HL-60/S4 treated with retinoic acid at 250 ng/mL for 4 days and 3 days (cell line): Measurements from ENCODE around the gene CHPT1.
"Not testable (repeated sequence)": the region's sequence is repeated elsewhere in the genome, so short reads cannot be mapped to it uniquely, and the experiment has no call there.

Source experiments
- in situ Hi-C: fragments of 300-500 bp; cut with MboI; formaldehyde crosslinking; loops from 2 replicates; pipeline ENCODE4 v1.7.0; 2022; ENCODE audit warnings: low sequenced_read_pairs

The CHPT1 gene

DNA sequence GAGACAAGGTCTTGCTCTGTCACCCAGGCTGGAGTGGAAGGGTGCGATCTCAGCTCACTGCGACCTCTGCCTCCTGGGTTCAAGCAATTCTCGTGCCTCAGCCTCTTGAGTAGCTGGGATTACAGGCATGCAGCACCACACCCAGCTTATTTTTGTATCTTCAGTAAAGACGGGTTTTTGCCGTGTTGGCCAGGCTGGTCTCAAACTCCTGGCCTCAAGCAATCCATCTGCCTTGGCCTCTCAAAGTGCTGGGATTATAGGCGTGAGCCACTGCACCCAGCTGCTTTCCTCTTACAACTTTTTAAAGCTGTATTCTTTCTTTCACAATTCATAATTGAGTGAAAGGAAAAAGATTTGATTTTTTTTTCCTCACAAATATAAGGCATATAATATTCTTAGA, 15.8 kb upstream of the CHPT1 start:
- in situ Hi-C loops: not testable (repeated sequence)

DNA sequence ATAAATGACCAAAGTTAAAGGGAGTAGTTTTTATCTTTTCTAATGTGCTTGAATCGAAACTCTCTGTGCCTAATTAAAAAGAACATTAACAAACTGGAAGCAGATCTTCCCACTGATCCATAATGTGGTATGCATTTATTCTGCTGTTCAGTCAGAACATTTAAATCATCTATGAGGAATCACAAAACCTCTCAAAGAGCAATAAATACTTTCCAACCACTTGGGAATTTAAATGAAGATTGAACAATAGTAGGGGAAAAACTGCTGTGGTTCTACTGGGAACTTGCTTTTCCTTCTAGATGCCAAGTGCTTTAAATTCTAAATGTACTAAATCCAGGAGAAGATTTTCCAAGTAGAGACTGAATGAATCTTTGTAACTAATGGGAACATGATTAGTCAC, 12.3 kb upstream of the CHPT1 start:
- in situ Hi-C loops: no loop called here

DNA sequence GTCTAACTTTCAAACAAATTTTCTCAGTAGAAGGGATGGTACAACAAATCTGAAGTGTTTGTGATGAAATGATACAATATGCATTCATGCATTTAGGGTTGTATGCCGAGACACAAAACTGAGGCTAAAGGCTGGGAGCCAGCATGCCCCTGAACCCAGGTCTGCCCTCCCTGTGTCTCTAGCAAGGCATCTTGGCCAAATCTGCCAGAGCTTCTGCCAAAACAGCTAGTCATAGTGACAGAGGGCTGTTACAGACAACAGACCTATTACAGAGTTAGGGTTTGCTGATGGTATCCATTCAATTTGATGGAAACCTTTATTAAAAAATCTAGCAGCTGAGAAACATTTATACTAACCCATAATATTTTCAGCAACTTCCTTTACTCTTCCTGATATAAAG, 11.3 kb upstream of the CHPT1 start:
- in situ Hi-C loops: no loop called here

GRCh38 chr12:101690544-101691098, 6.8 kb upstream of the CHPT1 start:
- in situ Hi-C loops: no loop called here

DNA sequence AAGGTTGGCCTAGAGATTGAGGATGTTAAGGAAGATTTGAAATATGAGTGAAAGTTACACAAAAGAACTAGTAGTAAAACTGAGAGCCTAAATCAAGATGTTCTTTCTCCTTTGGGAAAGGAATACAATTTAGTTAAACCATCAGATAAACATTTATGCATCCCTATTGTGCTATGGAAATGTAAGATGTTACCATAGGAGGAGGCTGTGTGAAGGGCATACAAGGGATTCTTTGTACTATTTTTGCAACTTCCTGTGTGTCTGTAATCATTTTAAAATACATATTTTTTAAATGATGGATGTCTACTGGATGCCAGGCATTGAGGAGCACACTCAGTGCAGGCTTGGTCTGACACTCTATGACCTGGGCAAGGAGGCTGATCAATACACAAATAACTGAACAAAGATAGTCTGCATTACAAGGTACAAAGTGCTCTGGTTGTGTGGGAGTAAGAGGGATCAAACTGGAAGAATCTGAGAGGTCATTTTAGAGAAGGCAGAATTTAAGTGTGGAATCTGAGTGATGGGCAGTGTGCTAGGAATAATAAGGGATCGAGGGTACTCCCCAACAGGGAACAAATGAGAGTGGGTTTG, 5.8 kb upstream of the CHPT1 start:
- in situ Hi-C loops: no loop called here

DNA sequence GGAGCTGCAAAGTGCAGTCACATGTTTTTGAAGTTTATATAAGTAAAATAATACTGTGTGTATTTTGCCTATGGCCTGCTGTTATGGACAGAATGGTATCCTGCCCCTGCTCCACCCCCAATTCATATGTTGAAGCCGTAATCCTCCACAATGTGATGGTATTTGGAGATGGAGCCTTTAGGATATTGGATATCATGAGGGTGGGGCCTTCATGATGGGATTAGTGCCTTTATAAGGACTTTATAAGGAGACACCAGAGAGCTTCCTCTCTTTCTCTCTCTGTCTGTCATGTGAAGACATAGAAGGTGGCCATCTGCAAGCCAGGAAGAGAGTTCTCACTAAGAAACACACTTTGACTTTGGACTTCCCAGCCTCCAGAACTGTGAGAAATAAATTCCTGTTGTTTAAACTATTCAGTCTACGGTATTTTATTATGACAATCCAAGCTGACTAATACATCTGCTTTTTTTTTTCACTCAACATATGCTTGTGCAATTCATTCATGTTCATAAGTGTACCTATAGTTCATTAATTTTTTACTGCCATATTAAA, 3.1 kb upstream of the CHPT1 start:
- in situ Hi-C loops: no loop called here

DNA sequence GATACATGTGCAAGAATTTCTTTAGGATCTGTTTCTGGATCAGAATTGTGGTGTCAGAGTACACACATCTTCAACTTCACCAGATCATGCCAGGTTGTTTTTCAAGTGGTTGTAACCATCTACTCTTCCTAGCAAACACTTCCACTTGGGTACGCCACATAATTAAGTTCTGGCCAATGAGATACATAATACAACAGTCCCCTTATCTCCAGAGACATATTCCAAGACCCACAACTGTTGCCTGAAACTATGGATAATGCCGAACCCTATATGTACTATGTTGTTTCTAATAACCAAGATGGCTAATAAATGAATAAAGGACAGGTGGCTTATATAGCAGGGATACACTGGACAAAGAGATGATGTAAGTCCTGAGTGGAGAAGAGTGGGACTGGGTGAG, 2.5 kb upstream of the CHPT1 start:
- in situ Hi-C loops: no loop called here

- in situ Hi-C loops: no loop called here
Measured at GRCh38 chr12:101695706-101696105, 1.7 kb upstream of the CHPT1 start.

DNA sequence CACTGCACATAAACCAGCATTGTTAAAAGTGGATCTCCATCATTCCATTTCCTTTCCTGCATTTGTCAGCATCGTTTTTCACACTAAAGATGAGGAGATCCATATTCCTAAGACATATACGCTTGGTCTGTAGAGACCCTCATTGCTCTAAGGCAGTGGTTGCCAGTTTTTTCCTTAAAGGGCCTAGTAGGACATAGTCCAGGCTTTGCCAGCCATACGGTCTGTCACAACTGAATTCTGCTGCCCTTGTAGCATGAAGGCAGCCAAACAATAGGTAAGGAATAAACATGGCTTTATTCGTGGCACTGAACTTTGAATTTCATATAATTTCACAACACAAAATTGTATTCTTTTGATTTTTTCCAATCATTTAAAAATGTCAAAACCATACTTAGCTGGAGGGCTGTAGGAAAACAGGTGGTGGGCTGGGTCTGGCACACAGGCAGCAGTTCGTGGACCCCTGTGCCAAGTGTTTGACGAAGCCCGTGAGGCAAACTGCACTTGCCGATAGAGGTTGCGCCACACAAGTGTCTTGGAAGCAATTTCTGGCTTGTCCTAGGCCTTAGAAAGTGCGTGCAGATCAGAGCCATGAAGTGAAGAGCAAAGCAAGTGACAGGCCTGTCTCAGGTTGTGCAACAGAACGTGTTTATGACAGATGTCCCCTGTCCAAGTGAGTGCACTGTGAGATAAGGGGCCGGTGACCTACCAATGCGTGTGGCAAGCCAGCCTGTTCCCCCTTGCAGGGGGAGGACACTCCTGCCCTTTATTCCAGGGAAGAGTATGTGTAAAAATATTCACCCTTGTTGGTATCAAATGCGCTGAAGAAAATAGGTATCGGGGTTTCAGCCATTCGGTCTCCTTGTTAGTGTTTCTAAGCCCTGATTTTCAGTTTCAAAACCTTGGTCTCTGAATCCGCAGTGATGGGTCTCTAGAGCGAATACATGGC, 916 bp upstream of the CHPT1 start:
- in situ Hi-C loops: no loop called here

- in situ Hi-C loops: no loop called here
Measured at GRCh38 chr12:101697930-101698799, 725 bp downstream of the CHPT1 start.

DNA sequence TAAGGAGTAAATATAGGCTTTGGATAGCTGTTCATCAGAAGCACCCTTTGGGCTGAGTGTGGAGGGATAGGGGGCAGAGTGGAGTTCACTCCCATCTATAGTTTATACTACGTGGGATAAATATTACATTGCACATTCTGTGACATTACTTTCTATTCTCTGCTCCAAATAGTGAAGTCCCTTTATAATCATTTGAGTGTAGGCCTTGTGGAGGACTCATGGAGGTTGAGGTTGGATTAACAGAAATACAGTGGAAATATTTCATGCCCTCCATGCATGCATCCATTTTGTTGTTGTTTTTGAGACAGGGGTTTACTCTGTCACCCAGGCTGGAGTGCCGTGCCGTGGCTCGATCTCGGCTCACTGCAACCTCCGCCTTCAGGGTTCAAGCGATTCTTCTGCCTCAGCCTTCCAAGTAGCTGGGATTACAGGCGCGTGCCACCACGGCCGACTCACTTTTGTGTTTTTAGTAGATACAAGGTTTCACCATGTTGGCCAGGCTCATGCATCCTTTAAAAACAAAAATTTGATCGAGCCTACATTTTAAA, 1.4 kb downstream of the CHPT1 start:
- in situ Hi-C loops: no loop called here

- in situ Hi-C loops: no loop called here
Measured at GRCh38 chr12:101700299-101700820, 2.9 kb downstream of the CHPT1 start.

- in situ Hi-C loops: no loop called here
Measured at GRCh38 chr12:101703487-101703886, 6.0 kb downstream of the CHPT1 start.

GRCh38 chr12:101706403-101706802, 9.0 kb downstream of the CHPT1 start:
- in situ Hi-C loops: no loop called here

- in situ Hi-C loops: no loop called here
Measured at GRCh38 chr12:101707131-101707782, 9.8 kb downstream of the CHPT1 start.

DNA sequence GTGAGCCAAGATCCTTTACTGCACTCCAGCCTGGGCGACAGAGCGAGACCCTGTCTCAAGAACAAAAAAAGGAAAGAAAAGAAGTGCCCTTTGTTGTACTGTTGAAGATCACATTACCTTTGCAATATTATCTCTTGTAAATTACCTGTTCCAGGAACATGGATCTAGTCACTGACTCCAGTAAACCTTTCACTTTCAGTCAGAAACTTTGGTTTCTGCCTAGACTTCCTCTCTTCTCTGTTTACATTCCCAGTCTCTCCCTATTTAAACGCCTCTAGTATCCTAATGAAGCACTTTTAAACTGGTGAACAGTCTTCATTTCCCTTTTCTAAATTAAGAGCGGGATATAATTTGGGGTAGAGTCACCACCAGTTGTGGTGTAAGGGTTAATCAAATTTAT, 12.8 kb downstream of the CHPT1 start:
- in situ Hi-C loops: no loop called here

- in situ Hi-C loops: no loop called here
Measured at GRCh38 chr12:101713059-101713682, 15.7 kb downstream of the CHPT1 start.

- in situ Hi-C loops: no loop called here
Measured at GRCh38 chr12:101713930-101714329, 16.5 kb downstream of the CHPT1 start.

DNA sequence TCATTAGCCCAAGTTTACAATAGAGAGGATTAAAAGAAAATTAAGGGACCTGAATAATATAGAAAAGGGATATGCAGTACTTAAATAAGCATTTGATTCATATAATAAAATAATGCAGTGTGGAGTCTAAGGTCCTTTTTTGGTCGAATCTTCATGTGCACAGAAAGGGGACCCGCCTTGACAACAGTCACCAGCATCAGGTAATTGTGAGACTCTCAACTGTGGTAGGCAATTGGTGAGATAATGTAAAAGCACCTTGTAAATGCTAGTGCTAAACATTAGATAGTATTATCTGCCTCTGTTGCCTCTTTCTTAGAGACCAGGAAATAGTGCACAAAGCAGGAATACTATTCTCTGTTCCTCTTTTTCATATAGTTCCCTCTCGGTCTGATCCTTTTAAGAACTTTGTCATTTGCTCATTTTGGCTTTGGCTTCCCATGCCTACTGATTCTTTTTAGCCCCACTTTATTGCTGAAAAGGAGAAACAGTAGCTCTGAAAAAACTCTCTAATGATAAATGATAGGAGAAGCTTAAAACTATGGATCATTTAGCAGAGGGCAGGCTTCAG, 17.5 kb downstream of the CHPT1 start:
- in situ Hi-C loops: no loop called here
